Stimulated activated CD4-positive, alpha-beta T cell treated with anti-CD3 and anti-CD28 coated beads, Interleukin-2, amount 100 ng/mL, for 24 hours (primary cell): ENCODE results near the gene FCGBP.
"Not testable (repeated sequence)": the region's sequence is repeated elsewhere in the genome, so short reads cannot be mapped to it uniquely, and the experiment has no call there.

ENCODE experiments used
- DNase-seq, 2 donors: peaks; one replicate each; pipeline ENCODE4 v3.0.0-alpha.2; 2020

The FCGBP gene

GRCh38 chr19:39889872-39890754 is 44.3 kb downstream of the FCGBP start:
- not testable (repeated sequence) for DNase-seq

- not testable (repeated sequence) for DNase-seq
These were observed 46.9 kb downstream of the FCGBP start for GRCh38 chr19:39887456-39887951.

- DNase-seq = not testable (repeated sequence)
These were observed 48.4 kb downstream of the FCGBP start for GRCh38 chr19:39885821-39886554.

GRCh38 chr19:39884721-39885120 is 49.7 kb downstream of the FCGBP start:
- DNase-seq = not testable (repeated sequence)
